ENCODE results near the gene LMNA. TPM values are rescaled to one million over a fixed set of nuclear protein-coding genes. Genes with fewer than 3 reads are reported as not detected.

LMNA gene
- total and polyA plus RNA-seq, 2 of the 4 experiments (the other 2 are of a cell fraction), result 563 to 755 TPM

DNA sequence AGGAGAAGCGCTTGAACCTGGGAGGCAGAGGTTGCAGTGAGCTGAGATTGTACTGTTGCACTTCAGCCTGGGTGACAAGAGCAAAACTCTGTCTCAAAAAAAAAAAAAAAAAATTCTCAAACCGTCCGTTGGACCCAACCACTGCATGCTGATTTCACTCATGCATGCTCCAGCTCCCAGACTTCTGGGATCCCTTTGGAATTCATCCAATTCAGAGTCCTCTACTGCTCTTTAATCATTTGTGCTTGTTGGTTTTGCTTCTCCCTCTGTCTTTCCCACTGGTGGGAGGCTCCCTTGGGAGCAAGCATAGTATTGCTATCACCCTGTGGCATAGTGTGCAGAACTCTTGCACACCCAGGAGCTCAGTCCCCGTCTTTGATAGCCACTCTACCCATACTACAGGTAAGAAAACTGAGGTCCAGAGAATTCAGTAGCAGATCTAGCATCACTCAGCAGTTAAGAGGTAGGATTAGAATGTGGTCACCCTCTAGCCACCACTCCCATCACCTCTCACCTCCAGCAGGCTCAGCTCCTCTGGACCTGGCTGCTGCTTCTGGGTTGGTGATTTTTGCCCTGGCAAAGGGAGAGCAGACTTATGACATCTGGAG lies 3.1 kb upstream of the LMNA start:
- Histone ChIP-seq H2BK15ac (ENCODE audit: low read depth, low read length) (no peak overlapping the region), H4K8ac (ENCODE audit: low read depth in 2 of 2, low read length in 2 of 2) (no peak overlapping the region), H2AK5ac (ENCODE audit: low read depth, low read length) (no peak overlapping the region; the same call in 1 of the 2 replicates), H2BK20ac (ENCODE audit: low read depth, low read length) (no peak overlapping the region), H2AFZ (replicated peaks; ENCODE audit: low read length, poor library complexity) (no peak overlapping the region), H3K27ac (ENCODE audit: insufficient read depth, low read length) (no peak overlapping the region), H3K4me2 (ENCODE audit: low read depth, low read length) (no peak overlapping the region), H3K4me3 (ENCODE audit: insufficient read depth, low read depth, low read length) (no peak overlapping the region), H3K9me3 (ENCODE audit: control insufficient read depth, insufficient read depth, low read length) (no peaks in the 10 kb centered on the region), H3K9ac (ENCODE audit: low read depth, low read length) (no peak overlapping the region), H3K9me1 (ENCODE audit: insufficient read depth, low read length) (peaks cover 7% of the 10 kb centered on the region; the same call in 1 of the 2 replicates), H4K91ac (ENCODE audit: insufficient read depth, low read depth, low read length) (no peak overlapping the region), H2AK9ac (replicated peaks; ENCODE audit: low read depth, low read length, poor library complexity) (peak overlapping the region; percentile 31), H4K5ac (ENCODE audit: low read depth, low read length) (no peak overlapping the region), H3K56ac (ENCODE audit: extremely low read depth, insufficient read depth, low read length) (no peak overlapping the region), H2BK5ac (ENCODE audit: low read depth, low read length, poor library complexity, severe bottlenecking) (no peak overlapping the region), H3K18ac (ENCODE audit: low read depth, low read length) (no peak overlapping the region), H4K20me1 (ENCODE audit: insufficient read depth, low read length) (peaks cover 19% of the 10 kb centered on the region), H3K4me1 (ENCODE audit: control insufficient read depth, insufficient read depth, low read length) (peaks cover 18% of the 10 kb centered on the region), H3K79me1 (ENCODE audit: low read depth in 1 of 2, low read length in 2 of 2) (peaks cover 10 to 47% of the 10 kb centered on the region in 2 experiments), H3K4ac (ENCODE audit: low read depth, low read length) (peak overlapping the region; percentile 1; the same call in 1 of the 2 replicates), H3K27me3 (ENCODE audit: control insufficient read depth, insufficient read depth, low read length) (no peaks in the 10 kb centered on the region), H3K36me3 (ENCODE audit: control insufficient read depth, insufficient read depth, low read length) (no peaks in the 10 kb centered on the region), H3K23ac (ENCODE audit: low read depth, low read length) (no peak overlapping the region), H3K14ac (replicated peaks; ENCODE audit: low read depth, low read length) (no peak overlapping the region), H2BK120ac (ENCODE audit: low read depth, low read length) (no peak overlapping the region)
- intact Hi-C loops (cut with micrococcal nuclease) (no loop called here), in situ Hi-C loops (cut with MboI; ENCODE audit: low sequenced_read_pairs) (no loop called here), dilution Hi-C loops (cut with HindIII; ENCODE audit: low sequenced_read_pairs, unreplicated experiment) (no loop called here)
- no CpG with 5 or more reads among the region's 4 CpGs for WGBS, 2 experiments (ENCODE audit: extremely low coverage in 2 of 2, insufficient read length in 1 of 2)
- no peak for ATAC-seq (ENCODE audit: low read depth)
- no peak for DNase-seq
- ChIA-PET POLR2A (ENCODE audit: unreplicated experiment) (no interaction called here), CTCF (no interaction called here)
- no peak for TF ChIP-seq RFX5 (IDR thresholded peaks at IDR 0.05; ENCODE audit: low read depth, low read length)
- TF ChIP-seq CEBPB (IDR thresholded peaks at IDR 0.05; ENCODE audit: low read depth, low read length), result no peak
- TF ChIP-seq RCOR1 (IDR thresholded peaks at IDR 0.05; ENCODE audit: insufficient replicate concordance, low read length), result peak; percentile 33
- BruUV-seq (replicated peaks), result no TSS peak
